Measurements from ENCODE around the gene MAPKAP1.

Gene MAPKAP1

GRCh38 chr9:125443367-125443766 lies 263.6 kb downstream of the MAPKAP1 start:
- TF ChIP-seq CTCF (IDR thresholded peaks at IDR 0.05) = no peak
- H3K27ac ChIP-seq = no peak overlapping the region

GRCh38 chr9:125442452-125442851 lies 264.6 kb downstream of the MAPKAP1 start:
- TF ChIP-seq CTCF (IDR thresholded peaks at IDR 0.05) (no peak), ZFX (IDR thresholded peaks at IDR 0.05; ENCODE audit: borderline replicate concordance) (no peak)
- no peak overlapping the region for H3K27ac ChIP-seq

- H3K27ac ChIP-seq = no peak overlapping the region
- TF ChIP-seq ZFX (IDR thresholded peaks at IDR 0.05; ENCODE audit: borderline replicate concordance) = no peak
These were observed 266.6 kb downstream of the MAPKAP1 start for GRCh38 chr9:125440411-125440810.

- H3K27ac ChIP-seq = no peak overlapping the region
- no peak for TF ChIP-seq ZFX (IDR thresholded peaks at IDR 0.05; ENCODE audit: borderline replicate concordance)
- TF ChIP-seq CTCF (IDR thresholded peaks at IDR 0.05) = no peak
These were observed 267.4 kb downstream of the MAPKAP1 start for GRCh38 chr9:125439434-125440272.

GRCh38 chr9:125438506-125439433 lies 268.2 kb downstream of the MAPKAP1 start:
- no peak overlapping the region for H3K27ac ChIP-seq
- no peak for TF ChIP-seq CTCF (IDR thresholded peaks at IDR 0.05)
- no peak for TF ChIP-seq ZFX (IDR thresholded peaks at IDR 0.05; ENCODE audit: borderline replicate concordance)

GRCh38 chr9:125437771-125438221 lies 269.2 kb downstream of the MAPKAP1 start:
- TF ChIP-seq CTCF (IDR thresholded peaks at IDR 0.05) (no peak), ZFX (IDR thresholded peaks at IDR 0.05; ENCODE audit: borderline replicate concordance) (no peak)
- no peak overlapping the region for H3K27ac ChIP-seq

GRCh38 chr9:125436613-125437443 lies 270.2 kb downstream of the MAPKAP1 start:
- TF ChIP-seq ZFX (IDR thresholded peaks at IDR 0.05; ENCODE audit: borderline replicate concordance) = no peak
- no peak for TF ChIP-seq CTCF (IDR thresholded peaks at IDR 0.05)
- no peak overlapping the region for H3K27ac ChIP-seq

All from 22Rv1 (cell line).